ENCODE data around the gene BAIAP2.

DNA sequence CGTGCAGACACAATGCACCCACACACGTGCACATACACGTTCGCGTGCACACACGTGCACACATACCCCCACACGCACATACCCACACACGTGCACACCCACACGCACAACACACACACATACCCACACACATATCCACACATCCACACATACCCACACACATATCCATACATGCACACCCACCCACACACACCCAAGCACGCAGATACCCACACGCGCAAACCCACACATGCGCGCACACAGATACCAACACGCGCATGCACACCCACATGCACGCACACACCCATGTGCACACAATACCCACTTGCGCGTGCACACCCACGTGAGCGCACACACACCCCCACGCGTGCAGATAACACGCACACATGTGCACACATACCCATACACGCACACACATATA, 103.5 kb downstream of the BAIAP2 start:
- TF ChIP-seq, protein P1, sequence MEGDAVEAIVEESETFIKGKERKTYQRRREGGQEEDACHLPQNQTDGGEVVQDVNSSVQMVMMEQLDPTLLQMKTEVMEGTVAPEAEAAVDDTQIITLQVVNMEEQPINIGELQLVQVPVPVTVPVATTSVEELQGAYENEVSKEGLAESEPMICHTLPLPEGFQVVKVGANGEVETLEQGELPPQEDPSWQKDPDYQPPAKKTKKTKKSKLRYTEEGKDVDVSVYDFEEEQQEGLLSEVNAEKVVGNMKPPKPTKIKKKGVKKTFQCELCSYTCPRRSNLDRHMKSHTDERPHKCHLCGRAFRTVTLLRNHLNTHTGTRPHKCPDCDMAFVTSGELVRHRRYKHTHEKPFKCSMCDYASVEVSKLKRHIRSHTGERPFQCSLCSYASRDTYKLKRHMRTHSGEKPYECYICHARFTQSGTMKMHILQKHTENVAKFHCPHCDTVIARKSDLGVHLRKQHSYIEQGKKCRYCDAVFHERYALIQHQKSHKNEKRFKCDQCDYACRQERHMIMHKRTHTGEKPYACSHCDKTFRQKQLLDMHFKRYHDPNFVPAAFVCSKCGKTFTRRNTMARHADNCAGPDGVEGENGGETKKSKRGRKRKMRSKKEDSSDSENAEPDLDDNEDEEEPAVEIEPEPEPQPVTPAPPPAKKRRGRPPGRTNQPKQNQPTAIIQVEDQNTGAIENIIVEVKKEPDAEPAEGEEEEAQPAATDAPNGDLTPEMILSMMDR (conservative IDR thresholded peaks at IDR 0.05; ENCODE audit: low read length): no peak
- no peak for TF ChIP-seq EZH2phosphoT487 (IDR thresholded peaks at IDR 0.05; ENCODE audit: borderline replicate concordance)

Measured in Loucy (cell line).